Subcutaneous abdominal adipose tissue (tissue), 5 donors: Measurements from ENCODE around the gene CLHC1.
A peak's percentile ranks its signal among the peaks of the same experiment; 100 is the strongest.
"Not testable (repeated sequence)": the region's sequence is repeated elsewhere in the genome, so short reads cannot be mapped to it uniquely, and the experiment has no call there.

Experiments used
- H3K27ac ChIP-seq: one replicate; pipeline ENCODE4 v1.7.0; 2013; ENCODE audit warnings: low read depth, mild to moderate bottlenecking, inconsistent platforms, low read length, moderate library complexity
- H3K27me3 ChIP-seq, 5 donors: one replicate each; pipeline ENCODE4 v1.7.0; 2013; ENCODE audit warnings: low read length in 5 of 5, inconsistent platforms in 1 of 5; ENCODE audit not compliant: control insufficient read depth in 5 of 5, insufficient read depth in 4 of 5
- H3K36me3 ChIP-seq, 5 donors: one replicate each; pipeline ENCODE4 v1.7.0; 2013; ENCODE audit warnings: low read length in 5 of 5; ENCODE audit not compliant: control insufficient read depth in 5 of 5, insufficient read depth in 5 of 5
- H3K4me1 ChIP-seq, 5 donors: one replicate each; pipeline ENCODE4 v1.7.0; 2013; ENCODE audit warnings: low read length in 5 of 5, mild to moderate bottlenecking in 3 of 5, moderate library complexity in 1 of 5; ENCODE audit not compliant: control insufficient read depth in 5 of 5, insufficient read depth in 5 of 5
- H3K4me3 ChIP-seq, 5 donors: one replicate each; pipeline ENCODE4 v1.7.0; 2013; ENCODE audit warnings: low read length in 5 of 5, low read depth in 1 of 5
- H3K9ac ChIP-seq, 5 donors: one replicate each; pipeline ENCODE4 v1.7.0; 2013; ENCODE audit warnings: low read length in 5 of 5, mild to moderate bottlenecking in 4 of 5, moderate library complexity in 3 of 5
- H3K9me3 ChIP-seq, 5 donors: one replicate each; pipeline ENCODE4 v1.7.0; 2013; ENCODE audit warnings: low read length in 5 of 5; ENCODE audit not compliant: control insufficient read depth in 5 of 5
- donor health status: healthy.
- donor health status: healthy.
- donor health status: healthy.
- donor health status: healthy.
- donor health status: healthy.

CLHC1 gene

DNA sequence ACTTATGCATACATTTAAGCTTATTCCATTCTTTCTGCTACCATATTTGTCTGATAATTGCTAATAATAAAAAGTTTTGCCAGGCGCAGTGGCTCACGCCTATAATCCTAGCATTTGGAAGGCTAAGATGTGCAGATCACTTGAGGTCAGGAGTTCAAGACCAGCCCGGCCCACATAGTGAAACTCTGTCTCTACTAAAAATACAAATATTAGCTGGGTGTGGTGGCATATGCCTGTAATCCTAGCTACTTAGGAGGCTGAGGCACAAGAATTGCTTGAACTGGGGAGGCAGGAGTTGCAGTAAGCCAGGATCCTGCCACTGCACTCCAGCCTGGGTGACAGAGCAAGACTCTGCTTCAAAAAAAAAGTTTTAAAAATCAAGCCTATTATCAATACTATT is 27.5 kb upstream of the CLHC1 start:
- not testable (repeated sequence) for H3K4me3 ChIP-seq, H3K27me3 ChIP-seq, H3K9ac ChIP-seq, H3K4me1 ChIP-seq, H3K27ac ChIP-seq, H3K9me3 ChIP-seq
- peaks cover 19 to 71% (median 40%) of the 10 kb centered on the region in 5 donors for H3K36me3 ChIP-seq

DNA sequence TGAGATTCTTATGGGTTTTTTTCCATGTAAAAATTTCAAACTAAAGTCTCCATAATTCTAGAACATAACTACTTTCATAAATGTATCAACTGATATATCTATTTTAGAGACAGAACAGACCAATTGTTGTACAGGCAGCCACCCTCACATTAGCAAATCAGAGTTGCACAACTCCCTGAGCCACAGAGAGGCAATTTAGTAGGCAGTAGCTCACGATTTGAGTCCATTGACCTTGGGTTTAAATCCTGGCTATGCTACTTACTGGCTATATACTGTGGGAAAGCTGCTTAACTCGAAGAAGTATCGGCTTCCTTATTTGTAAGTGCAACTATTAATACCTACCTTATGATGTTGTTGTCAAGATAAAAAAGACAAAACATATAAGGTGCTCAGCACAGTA is 20.7 kb upstream of the CLHC1 start:
- Histone ChIP-seq H3K27me3 (no peaks in the 10 kb centered on the region), H3K4me3 (no peak overlapping the region), H3K9me3 (no peaks in the 10 kb centered on the region), H3K27ac (no peak overlapping the region), H3K9ac (no peak overlapping the region), H3K4me1 (no peaks in the 10 kb centered on the region), H3K36me3 (peaks cover 28 to 60% (median 37%) of the 10 kb centered on the region in 5 donors)

DNA sequence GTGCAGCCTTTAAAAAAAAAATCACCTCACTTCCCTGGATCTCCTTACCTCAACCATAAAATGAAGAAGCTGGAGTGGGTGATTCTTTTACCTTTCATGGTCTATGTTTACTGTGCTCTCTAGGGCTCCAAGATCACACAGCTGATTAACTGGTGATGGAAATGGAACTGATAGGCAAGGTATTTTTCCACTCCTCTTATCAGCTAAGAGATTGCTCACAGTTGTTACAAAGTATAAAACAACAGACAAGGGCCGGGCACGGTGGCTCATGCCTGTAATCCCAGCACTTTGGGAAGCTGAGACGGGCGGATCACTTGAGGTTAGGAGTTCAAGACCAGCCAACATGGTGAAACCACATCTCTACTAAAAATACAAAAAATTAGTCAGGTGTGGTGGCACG is 14.9 kb upstream of the CLHC1 start:
- Histone ChIP-seq H3K27ac (no peak overlapping the region), H3K9me3 (no peaks in the 10 kb centered on the region), H3K36me3 (peaks cover 40 to 78% (median 46%) of the 10 kb centered on the region in 5 donors), H3K4me1 (no peaks in the 10 kb centered on the region), H3K9ac (no peak overlapping the region), H3K27me3 (no peaks in the 10 kb centered on the region), H3K4me3 (no peak overlapping the region)

DNA sequence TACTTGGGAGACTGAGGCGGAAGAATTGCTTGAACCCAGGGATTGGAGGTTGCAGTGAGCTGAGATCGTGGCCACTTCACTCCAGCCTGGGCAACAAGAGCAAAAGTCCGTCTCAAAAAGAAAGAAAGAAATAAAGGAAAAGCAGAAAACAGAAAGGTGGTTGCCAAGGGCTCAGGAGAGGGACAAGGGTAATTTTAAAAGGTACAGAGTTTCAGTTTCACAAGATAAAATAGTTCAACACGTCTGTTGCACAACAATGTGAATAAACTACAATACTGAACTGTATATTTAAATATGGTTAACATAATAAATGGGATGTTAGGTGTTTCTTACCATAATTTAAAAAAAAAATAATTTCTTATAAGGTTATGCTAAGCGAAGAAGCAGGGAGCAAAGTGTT is 13.3 kb upstream of the CLHC1 start:
- no peaks in the 10 kb centered on the region for H3K9me3 ChIP-seq
- H3K9ac ChIP-seq, result no peak overlapping the region

DNA sequence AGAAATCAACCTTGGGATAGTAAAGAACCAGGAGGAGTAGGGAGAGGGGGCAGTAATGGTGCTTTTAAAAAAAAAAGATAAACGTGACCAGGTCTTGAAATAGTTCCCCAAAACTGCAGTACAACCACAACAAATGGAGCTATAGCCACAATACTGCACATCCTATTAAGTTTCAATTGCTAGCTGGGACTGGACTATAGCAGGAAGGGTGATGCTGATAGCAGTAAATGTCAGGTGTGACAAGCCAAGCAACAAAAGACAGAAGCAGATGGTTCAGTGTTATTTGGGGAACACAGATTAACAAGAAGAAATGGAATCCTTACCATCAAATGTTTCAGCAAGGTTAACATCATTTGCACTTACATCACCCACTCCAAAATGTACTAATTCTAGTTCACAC is 10.5 kb upstream of the CLHC1 start:
- H3K27me3 ChIP-seq, result no peaks in the 10 kb centered on the region
- H3K36me3 ChIP-seq, result peaks cover 33 to 66% (median 47%) of the 10 kb centered on the region in 5 donors
- H3K4me1 ChIP-seq, result no peaks in the 10 kb centered on the region
- H3K9ac ChIP-seq, result no peak overlapping the region
- no peak overlapping the region for H3K27ac ChIP-seq
- H3K4me3 ChIP-seq, result no peak overlapping the region
- no peaks in the 10 kb centered on the region for H3K9me3 ChIP-seq

More for the DNA sequence above, 13.3 kb upstream of the CLHC1 start:
- Histone ChIP-seq H3K36me3 (peaks cover 39 to 73% (median 42%) of the 10 kb centered on the region in 5 donors), H3K27ac (no peak overlapping the region), H3K4me1 (no peaks in the 10 kb centered on the region), H3K27me3 (no peaks in the 10 kb centered on the region), H3K4me3 (no peak overlapping the region)

DNA sequence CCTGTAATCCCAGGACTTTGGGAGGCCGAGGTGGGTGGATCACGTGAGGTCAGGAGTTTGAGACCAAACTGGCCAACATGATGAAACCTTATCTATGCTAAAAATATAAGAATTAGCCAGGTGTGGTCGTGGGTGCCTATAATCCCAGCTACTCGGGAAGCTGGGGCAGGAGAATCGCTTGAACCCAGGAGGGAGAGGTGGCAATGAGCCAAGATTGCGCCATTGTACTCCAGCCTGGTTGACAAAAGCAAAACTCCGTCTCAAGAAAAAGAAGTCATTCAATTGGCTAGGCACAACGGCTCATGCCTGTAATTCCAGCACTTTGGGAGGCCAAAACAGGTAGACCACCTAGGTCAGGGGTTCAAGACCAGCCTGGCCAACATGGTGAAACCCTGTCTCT is 9.5 kb upstream of the CLHC1 start:
- not testable (repeated sequence) for H3K4me1 ChIP-seq, H3K27ac ChIP-seq, H3K27me3 ChIP-seq, H3K9me3 ChIP-seq, H3K9ac ChIP-seq, H3K4me3 ChIP-seq
- peaks cover 28 to 63% (median 49%) of the 10 kb centered on the region in 5 donors for H3K36me3 ChIP-seq

DNA sequence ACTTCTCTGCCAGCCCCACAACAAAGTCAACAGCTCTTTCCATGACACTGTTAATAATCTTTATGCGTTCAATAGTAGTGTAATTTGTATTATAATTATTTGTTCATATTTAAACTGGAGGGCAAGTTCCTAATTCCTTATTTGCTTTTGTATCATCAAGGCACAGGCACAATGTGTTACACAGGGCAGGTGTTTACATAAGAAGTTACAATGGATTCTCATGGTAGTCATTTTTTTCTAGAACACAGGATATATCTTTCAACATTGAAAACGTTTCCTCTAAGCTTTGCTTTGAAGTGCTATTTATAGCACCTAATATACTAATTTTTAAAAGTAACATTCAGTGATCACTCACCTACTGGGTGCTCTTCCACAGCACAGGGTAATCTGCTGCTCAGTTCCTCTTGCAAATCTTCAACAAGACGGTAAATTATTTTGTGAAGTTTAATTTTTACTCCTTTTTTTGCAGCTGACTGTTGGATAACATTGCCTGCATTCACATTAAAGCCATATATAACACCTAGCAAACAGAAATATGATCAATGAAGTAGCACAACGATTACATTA is 7.6 kb upstream of the CLHC1 start:
- H3K9ac ChIP-seq, result no peak overlapping the region
- no peak overlapping the region for H3K27ac ChIP-seq
- no peaks in the 10 kb centered on the region for H3K9me3 ChIP-seq
- H3K4me3 ChIP-seq, result no peak overlapping the region
- no peaks in the 10 kb centered on the region for H3K4me1 ChIP-seq
- peaks cover 36 to 69% (median 55%) of the 10 kb centered on the region in 5 donors for H3K36me3 ChIP-seq
- no peaks in the 10 kb centered on the region for H3K27me3 ChIP-seq

DNA sequence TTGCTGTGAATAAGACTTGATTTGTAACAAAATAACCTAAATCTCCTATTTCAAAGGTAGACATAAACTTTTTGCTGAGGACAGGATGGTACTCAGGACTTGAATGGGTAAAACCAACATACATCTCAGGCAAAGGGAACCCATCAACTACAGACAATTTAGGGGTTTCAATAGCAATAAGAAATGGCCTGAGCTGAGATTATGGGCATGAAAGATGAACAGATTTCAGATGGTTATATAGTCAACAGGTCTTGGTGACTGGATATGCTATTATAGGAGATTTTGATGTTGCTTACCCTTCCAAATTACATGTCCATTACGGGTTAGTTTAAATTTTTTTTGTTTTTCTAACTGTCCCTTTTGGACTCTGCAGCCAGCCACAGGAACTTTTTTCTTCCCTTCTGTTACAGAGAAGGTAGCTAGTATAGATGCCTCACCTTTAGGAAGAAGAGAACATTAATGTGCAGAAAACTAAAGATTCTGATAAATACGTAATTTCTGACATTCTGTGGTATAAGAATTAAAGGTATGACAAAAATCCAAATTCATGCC is 5.0 kb upstream of the CLHC1 start:
- no peak overlapping the region for H3K4me3 ChIP-seq
- H3K4me1 ChIP-seq, result peaks cover 1 to 17% (median 12%) of the 10 kb centered on the region in 5 donors

DNA sequence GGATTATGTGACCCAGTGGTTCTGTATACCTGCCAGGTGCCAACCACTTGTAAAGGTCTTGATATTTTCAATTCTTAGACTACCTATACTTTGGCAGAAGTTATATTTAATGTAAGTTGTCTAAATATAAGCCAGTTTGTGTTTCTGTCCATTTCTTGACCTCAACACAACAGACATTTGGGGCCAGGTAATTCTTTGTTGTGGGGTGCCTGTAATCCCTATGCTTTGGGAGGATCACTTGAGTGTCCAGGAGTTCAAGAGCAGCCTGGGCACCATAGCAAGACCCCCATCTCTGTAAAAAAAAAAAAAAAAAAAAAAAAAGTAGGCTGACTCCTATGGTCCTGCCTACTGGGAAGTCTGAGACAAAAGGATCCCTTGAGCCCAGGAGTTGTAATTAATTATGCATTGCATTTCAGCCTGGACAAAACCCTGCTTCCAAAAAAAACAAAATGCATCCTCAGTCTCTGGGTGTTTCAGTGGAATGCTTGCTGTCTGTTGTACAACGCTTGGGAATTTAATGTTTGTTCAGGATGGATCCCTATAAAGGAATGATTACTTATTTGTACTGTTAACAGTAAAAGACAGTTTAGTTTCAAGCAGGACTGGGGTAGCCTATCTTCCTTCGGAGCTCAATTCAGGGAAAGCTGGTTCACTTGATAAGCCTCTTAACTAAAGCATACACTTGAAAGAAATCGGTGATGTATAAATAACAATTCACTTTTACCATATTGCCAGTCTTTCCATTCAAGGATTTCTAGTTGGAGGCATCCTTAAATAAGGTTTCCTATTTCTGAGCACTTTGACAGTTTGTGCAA is 3.8 kb upstream of the CLHC1 start:
- Histone ChIP-seq H3K27me3 (no peaks in the 10 kb centered on the region), H3K4me3 (no peak overlapping the region), H3K4me1 (peaks cover 4 to 26% (median 20%) of the 10 kb centered on the region in 5 donors), H3K36me3 (peaks cover 35 to 51% (median 43%) of the 10 kb centered on the region in 5 donors), H3K9ac (no peak overlapping the region), H3K9me3 (no peaks in the 10 kb centered on the region), H3K27ac (no peak overlapping the region)

More for the DNA sequence above, 5.0 kb upstream of the CLHC1 start:
- no peak overlapping the region for H3K9ac ChIP-seq
- peaks cover 38 to 55% (median 43%) of the 10 kb centered on the region in 5 donors for H3K36me3 ChIP-seq
- H3K27me3 ChIP-seq, result no peaks in the 10 kb centered on the region
- no peaks in the 10 kb centered on the region for H3K9me3 ChIP-seq
- H3K27ac ChIP-seq, result no peak overlapping the region

DNA sequence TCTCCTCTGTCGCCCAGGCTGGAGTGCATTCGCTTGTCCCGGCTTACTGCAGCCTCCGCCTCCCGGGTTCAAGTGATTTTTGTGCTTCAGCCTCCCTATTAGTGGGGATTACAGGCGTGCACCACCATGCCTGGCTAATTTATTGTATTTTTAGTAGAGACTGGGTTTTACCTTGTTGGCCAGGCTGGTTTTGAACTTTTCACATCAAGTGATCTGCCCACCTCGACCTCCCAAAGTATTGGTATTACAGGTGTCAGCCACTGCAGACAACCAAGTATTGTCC is 1.5 kb upstream of the CLHC1 start:
- Histone ChIP-seq H3K4me1 (peaks cover 4 to 26% (median 20%) of the 10 kb centered on the region in 5 donors), H3K36me3 (peaks cover 29 to 36% (median 30%) of the 10 kb centered on the region in 5 donors), H3K9me3 (no peaks in the 10 kb centered on the region), H3K27ac (peak overlapping the region; percentile 98), H3K9ac (peak overlapping the region; percentile 3 to 98 (median 94)), H3K27me3 (no peaks in the 10 kb centered on the region), H3K4me3 (peak overlapping the region; percentile 84 to 97 (median 91))
